GM23338 (cell line): ENCODE data around the gene WDR53. TPM values are rescaled to one million over a fixed set of nuclear protein-coding genes. Genes with fewer than 3 reads are reported as not detected.
"Not testable (repeated sequence)": the region's sequence is repeated elsewhere in the genome, so short reads cannot be mapped to it uniquely, and the experiment has no call there.

Experiments used
- ATAC-seq: fragments of 200-7000 bp; cut with Tn5 transposase; 3 replicates; pipeline ENCODE4 v1.9.1; 2020
- DNase-seq: peaks from one replicate; pipeline ENCODE4 v3.0.0-alpha.2; 2015; ENCODE audit warnings: low spot score
- H2AFZ ChIP-seq: fragments of 200-600 bp; sonication (generic); 2 replicates; pipeline ENCODE4 v1.8.0; 2016; ENCODE audit warnings: antibody characterized with exemption, mild to moderate bottlenecking, moderate library complexity
- H3F3A ChIP-seq: fragments of 200-600 bp; sonication (generic); replicated peaks from 2 replicates; pipeline ENCODE4 v1.8.0; 2017; ENCODE audit warnings: antibody characterized with exemption, mixed run types, low read depth
- H3K27ac ChIP-seq: fragments of 200-600 bp; sonication (generic); 2 replicates; pipeline ENCODE4 v1.6.1; 2016; ENCODE audit warnings: low read depth
- H3K27me3 ChIP-seq: fragments of 200-600 bp; sonication (generic); 2 replicates; pipeline ENCODE4 v1.8.0; 2016; ENCODE audit warnings: mild to moderate bottlenecking, mixed run types, moderate library complexity; ENCODE audit not compliant: insufficient read depth
- H3K36me3 ChIP-seq: fragments of 200-600 bp; sonication (generic); 2 replicates; pipeline ENCODE4 v1.8.0; 2016; ENCODE audit warnings: mild to moderate bottlenecking; ENCODE audit not compliant: insufficient read depth
- H3K4me1 ChIP-seq: fragments of 200-600 bp; sonication (generic); 2 replicates; pipeline ENCODE4 v1.8.0; 2016; ENCODE audit warnings: mild to moderate bottlenecking, moderate library complexity; ENCODE audit not compliant: insufficient read depth
- H3K4me2 ChIP-seq: fragments of 200-600 bp; sonication (generic); 2 replicates; pipeline ENCODE4 v1.7.1; 2017; ENCODE audit warnings: mixed run types
- H3K4me3 ChIP-seq: fragments of 200-600 bp; sonication (generic); 2 replicates; pipeline ENCODE4 v1.6.1; 2016; ENCODE audit warnings: mixed run types
- H3K79me2 ChIP-seq: fragments of 200-600 bp; sonication (generic); replicated peaks from 2 replicates; pipeline ENCODE4 v1.8.0; 2017; ENCODE audit warnings: mild to moderate bottlenecking; ENCODE audit not compliant: insufficient read depth
- H3K9me2 ChIP-seq: fragments of 200-600 bp; sonication (generic); 2 replicates; pipeline ENCODE4 v1.8.0; 2017; ENCODE audit not compliant: insufficient read depth
- H4K20me1 ChIP-seq: fragments of 200-600 bp; sonication (generic); replicated peaks from 2 replicates; pipeline ENCODE4 v1.8.0; 2017; ENCODE audit warnings: mild to moderate bottlenecking; ENCODE audit not compliant: insufficient read depth
- H3K27ac Mint-ChIP-seq: 2 replicates; pipeline ENCODE4 v1.8.0; 2020; ENCODE audit warnings: inconsistent platforms, mild to moderate bottlenecking, moderate library complexity, mixed read lengths
- H3K27me3 Mint-ChIP-seq: 3 replicates; pipeline ENCODE4 v1.8.0; 2022; ENCODE audit warnings: low read depth, mild to moderate bottlenecking, moderate library complexity, mixed read lengths, inconsistent platforms; ENCODE audit not compliant: insufficient read depth, poor library complexity
- H3K36me3 Mint-ChIP-seq: 3 replicates; pipeline ENCODE4 v1.8.0; 2021; ENCODE audit warnings: low read depth, mild to moderate bottlenecking, inconsistent platforms, moderate library complexity, mixed read lengths
- H3K4me1 Mint-ChIP-seq: 3 replicates; pipeline ENCODE4 v1.8.0; 2020; ENCODE audit warnings: mild to moderate bottlenecking, inconsistent platforms, mixed read lengths
- H3K4me3 Mint-ChIP-seq: 3 replicates; pipeline ENCODE4 v1.8.0; 2021; ENCODE audit warnings: moderate library complexity, mild to moderate bottlenecking, inconsistent platforms, mixed read lengths
- H3K9me3 Mint-ChIP-seq: 3 replicates; pipeline ENCODE4 v1.8.0; 2020; ENCODE audit warnings: moderate library complexity, mild to moderate bottlenecking, inconsistent platforms, mixed read lengths
- POLR2AphosphoS5 ChIP-seq: IDR thresholded peaks from 2 replicates; pipeline ENCODE4 v1.6.1; 2016; ENCODE audit warnings: antibody characterized with exemption, low read depth
- ZNF114 ChIP-seq: fragments of 250-450 bp; sonication (Bioruptor Pico); IDR thresholded peaks from 2 replicates; pipeline ENCODE4 v1.5.0; 2020; ENCODE audit warnings: mild to moderate bottlenecking, moderate library complexity
- polyA plus RNA-seq: library from polyadenylated mRNA; unstranded; fragments of >200 nt; fragmentation: Nextera tagmentation; extraction: Ambion mirVana; gene quantifications from 2 replicates; pipeline ENCODE4 v1.2.1, GENCODE V29; 2016
- total RNA-seq: library from RNA; depleted of rRNA; stranded (reverse); fragments of >200 nt; shearing (Covaris generic); gene quantifications from 2 replicates; pipeline ENCODE4 v1.2.3, GENCODE V29; 2014
- TF ChIP-seq, protein P1 (sequence below), 2 experiments: fragments of 200-600 bp in 1 of 2; sonication (generic) in 1 of 2; conservative IDR thresholded peaks; 2 replicates each; pipeline versions ENCODE4 v1.5.1 to v1.6.1; 2016 to 2017; ENCODE audit warnings: antibody characterized with exemption in 2 of 2, low read depth in 2 of 2, mild to moderate bottlenecking in 2 of 2, moderate library complexity in 1 of 2

WDR53 gene
- total and polyA plus RNA-seq, 2 experiments from 2014 or later: 6.8 to 29.7 TPM

DNA sequence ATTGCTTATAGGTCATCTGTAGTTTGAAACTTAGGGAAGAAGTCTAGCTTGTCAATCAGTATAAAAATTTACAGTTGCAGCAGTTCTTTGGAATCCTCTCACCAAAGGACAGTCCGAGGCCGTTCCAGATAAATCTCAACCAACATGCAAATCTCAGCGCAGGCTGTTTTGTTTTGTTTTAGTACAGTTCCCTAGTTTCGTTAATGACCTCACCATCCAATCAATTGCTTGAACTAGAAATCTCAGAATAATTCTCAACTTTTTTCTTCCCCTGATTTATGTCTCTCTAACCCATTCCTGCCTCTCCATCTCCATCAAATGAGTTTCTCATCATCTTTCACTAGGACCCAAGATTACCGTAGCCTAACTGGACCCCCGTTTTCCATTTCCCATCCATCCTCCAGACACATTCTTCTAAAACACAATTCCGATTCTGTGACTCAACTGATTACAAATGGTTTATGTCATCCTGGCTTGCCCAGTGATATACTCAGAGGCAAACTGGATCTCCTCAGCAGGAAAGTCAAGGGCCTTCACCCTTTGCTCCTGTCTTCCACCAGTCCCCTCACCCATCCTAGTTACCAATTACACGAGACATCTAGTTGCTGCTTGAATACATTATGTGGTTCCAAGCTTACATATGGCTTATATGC, 54.5 kb downstream of the WDR53 start:
- ATAC-seq (no peak), DNase-seq (no peak)
- H3K9me2 ChIP-seq: 0 out of 2 replicates have a peak, but pooled peaks cover 2% of the 10 kb centered on the region
- peaks cover 2% of the 10 kb centered on the region for H3K27me3 Mint-ChIP-seq
- peaks cover 33% of the 10 kb centered on the region for H3K9me3 Mint-ChIP-seq
- H4K20me1 ChIP-seq: no peaks in the 10 kb centered on the region
- H2AFZ ChIP-seq: no peak overlapping the region
- H3K79me2 ChIP-seq: no peaks in the 10 kb centered on the region
- TF ChIP-seq ZNF114 (CRISPR knock-in tag): no peak
- TF ChIP-seq, protein P1, sequence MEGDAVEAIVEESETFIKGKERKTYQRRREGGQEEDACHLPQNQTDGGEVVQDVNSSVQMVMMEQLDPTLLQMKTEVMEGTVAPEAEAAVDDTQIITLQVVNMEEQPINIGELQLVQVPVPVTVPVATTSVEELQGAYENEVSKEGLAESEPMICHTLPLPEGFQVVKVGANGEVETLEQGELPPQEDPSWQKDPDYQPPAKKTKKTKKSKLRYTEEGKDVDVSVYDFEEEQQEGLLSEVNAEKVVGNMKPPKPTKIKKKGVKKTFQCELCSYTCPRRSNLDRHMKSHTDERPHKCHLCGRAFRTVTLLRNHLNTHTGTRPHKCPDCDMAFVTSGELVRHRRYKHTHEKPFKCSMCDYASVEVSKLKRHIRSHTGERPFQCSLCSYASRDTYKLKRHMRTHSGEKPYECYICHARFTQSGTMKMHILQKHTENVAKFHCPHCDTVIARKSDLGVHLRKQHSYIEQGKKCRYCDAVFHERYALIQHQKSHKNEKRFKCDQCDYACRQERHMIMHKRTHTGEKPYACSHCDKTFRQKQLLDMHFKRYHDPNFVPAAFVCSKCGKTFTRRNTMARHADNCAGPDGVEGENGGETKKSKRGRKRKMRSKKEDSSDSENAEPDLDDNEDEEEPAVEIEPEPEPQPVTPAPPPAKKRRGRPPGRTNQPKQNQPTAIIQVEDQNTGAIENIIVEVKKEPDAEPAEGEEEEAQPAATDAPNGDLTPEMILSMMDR (conservative IDR thresholded peaks at IDR 0.05; ENCODE audit: low read depth in 2 of 2): no peak
- TF ChIP-seq POLR2AphosphoS5: no peak
- H3K4me2 ChIP-seq: no peak overlapping the region
- H3K27ac Mint-ChIP-seq: no peak overlapping the region
- peaks cover 17% of the 10 kb centered on the region; the same call in 2 of the 3 replicates for H3K36me3 Mint-ChIP-seq
- H3K4me3 Mint-ChIP-seq: no peak overlapping the region
- H3K27ac ChIP-seq: no peak overlapping the region
- H3K4me3 ChIP-seq: no peak overlapping the region
- no peaks in the 10 kb centered on the region; the same call in 1 of the 2 replicates for H3K4me1 ChIP-seq
- H3F3A ChIP-seq: no peaks in the 10 kb centered on the region
- H3K27me3 ChIP-seq: no peaks in the 10 kb centered on the region; the same call in 1 of the 2 replicates
- peaks cover 2% of the 10 kb centered on the region; the same call in 2 of the 3 replicates for H3K4me1 Mint-ChIP-seq
- H3K36me3 ChIP-seq: 0 out of 2 replicates have a peak, but pooled peaks cover 7% of the 10 kb centered on the region

DNA sequence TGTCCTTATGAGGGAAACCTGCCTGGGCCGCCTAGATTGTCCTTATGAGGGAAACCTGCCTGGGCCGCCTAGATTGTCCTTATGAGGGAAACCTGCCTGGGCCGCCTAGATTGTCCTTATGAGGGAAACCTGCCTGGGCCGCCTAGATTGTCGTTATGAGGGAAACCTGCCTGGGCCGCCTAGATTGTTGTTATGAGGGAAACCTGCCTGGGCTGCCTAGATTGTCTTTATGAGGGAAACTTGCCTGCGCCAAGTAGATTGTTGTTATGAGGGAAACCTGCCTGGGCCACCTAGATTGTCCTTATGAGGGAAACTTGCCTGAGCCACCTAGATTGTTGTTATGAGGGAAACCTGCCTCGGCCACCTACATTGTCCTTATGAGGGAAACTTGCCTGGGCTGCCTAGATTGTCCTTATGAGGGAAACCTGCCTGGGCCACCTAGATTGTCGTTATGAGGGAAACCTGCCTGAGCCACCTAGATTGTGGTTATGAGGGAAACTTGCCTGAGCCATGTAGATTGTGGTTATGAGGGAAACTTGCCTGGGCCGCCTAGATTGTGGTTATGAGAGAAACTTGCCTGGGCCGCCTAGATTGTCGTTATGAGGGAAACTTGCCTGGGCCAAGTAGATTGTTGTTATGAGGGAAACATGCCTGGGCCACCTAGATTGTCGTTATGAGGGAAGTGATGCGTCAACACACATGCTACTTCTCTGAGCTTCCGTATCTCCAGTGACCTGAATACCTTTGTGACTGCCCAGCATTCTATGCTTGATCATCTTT, 56.5 kb downstream of the WDR53 start:
- not testable (repeated sequence) for DNase-seq, H3K27ac Mint-ChIP-seq, H3K4me3 ChIP-seq

DNA sequence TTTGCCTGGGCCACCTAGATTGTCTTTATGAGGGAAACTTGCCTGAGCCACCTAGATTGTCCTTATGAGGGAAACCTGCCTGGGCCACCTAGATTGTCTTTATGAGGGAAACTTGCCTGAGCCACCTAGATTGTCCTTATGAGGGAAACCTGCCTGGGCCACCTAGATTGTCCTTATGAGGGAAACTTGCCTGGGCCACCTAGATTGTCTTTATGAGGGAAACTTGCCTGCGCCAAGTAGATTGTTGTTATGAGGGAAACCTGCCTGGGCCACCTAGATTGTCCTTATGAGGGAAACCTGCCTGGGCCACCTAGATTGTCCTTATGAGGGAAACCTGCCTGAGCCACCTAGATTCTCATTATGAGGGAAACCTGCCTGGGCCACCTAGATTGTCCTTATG, 57.2 kb downstream of the WDR53 start:
- H4K20me1 ChIP-seq, H3K27me3 ChIP-seq, H3K27me3 Mint-ChIP-seq, H3K4me1 Mint-ChIP-seq, DNase-seq, H3K79me2 ChIP-seq, H3K4me1 ChIP-seq, H3K4me3 Mint-ChIP-seq, H3K4me2 ChIP-seq, H3K36me3 Mint-ChIP-seq, H3K27ac ChIP-seq, H3K36me3 ChIP-seq, ATAC-seq, H3K4me3 ChIP-seq, H3K9me2 ChIP-seq, H2AFZ ChIP-seq, H3K27ac Mint-ChIP-seq, H3F3A ChIP-seq: not testable (repeated sequence)
- peaks cover 27% of the 10 kb centered on the region for H3K9me3 Mint-ChIP-seq

More for the DNA sequence above, 56.5 kb downstream of the WDR53 start:
- H3K36me3 ChIP-seq, H4K20me1 ChIP-seq, H3K4me1 ChIP-seq, H3K4me1 Mint-ChIP-seq, H3K36me3 Mint-ChIP-seq, H3K4me3 Mint-ChIP-seq, ATAC-seq, H3K27me3 ChIP-seq, H3K9me2 ChIP-seq, H3K79me2 ChIP-seq, H3F3A ChIP-seq, H3K27ac ChIP-seq, H3K4me2 ChIP-seq, H2AFZ ChIP-seq, H3K27me3 Mint-ChIP-seq: not testable (repeated sequence)
- H3K9me3 Mint-ChIP-seq: peaks cover 26% of the 10 kb centered on the region
